Cerebellar nuclear complex (tissue), 1 donor: ENCODE results near the gene SYT2.
"Not testable (repeated sequence)": the region's sequence is repeated elsewhere in the genome, so short reads cannot be mapped to it uniquely, and the experiment has no call there.

Experiments used
- DNase-seq, 2 experiments: peaks; one replicate each; lab custom pipeline; 2025; lab: John Stamatoyannopoulos, UW

SYT2 gene

GRCh38 chr1:202590975-202591411 lies 119.3 kb downstream of the SYT2 start:
- no peak for DNase-seq

DNA sequence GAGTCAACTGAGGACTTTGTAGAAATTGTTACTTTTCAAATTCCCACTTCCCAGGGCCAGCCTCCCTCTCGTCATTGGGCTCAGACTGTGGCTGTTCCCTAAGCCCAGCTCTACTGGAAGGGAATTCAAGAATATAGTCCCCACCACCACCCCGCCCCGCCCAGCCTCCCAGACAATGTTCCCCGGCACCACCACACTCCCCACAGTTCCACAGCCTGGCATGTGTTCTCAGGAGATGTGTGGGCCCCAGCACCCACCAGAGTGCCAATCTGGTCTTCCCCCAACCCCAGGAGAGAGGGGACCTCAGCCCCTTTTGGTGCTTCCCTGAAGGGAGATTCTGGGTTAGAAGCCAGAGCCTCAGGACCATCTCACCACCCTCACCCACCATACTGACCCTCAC lies 120.1 kb downstream of the SYT2 start:
- DNase-seq: no peak

DNA sequence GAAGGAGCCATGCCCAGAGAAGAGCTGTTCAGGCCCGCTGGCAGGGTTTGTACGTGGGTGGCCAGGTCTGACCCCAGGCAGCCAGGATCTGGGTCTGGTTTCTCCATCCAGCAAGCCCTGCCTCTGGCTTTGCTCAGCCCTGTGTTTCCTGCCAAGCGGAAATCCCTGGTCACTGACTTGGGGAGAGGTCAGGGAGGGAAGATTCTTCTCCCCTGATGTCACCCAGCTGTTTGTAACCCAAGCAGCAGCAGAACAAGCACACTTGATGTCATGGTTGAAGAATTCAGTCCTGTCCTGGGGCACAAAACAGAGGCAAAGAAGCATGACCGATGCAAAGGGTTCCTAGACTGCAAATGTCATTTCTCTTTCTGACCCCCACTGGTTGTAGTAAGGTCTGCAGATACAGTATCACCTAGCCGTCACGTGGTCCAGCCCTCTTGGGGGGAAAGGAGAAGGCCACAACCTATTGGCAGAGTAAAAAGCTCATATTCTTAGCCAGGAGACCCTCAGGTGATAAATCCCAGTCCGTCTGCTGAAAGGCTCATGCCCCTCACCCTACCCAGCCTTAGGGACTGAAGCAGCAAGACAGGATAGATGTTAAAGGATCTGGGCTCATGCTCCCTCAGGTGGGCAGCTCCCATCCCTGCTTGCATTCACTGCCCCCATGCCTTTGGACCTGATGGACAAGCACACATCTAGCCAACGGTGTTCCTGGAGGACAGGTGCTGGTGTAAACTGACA lies 120.9 kb downstream of the SYT2 start:
- no peak for DNase-seq

- DNase-seq: no peak
These were observed 121.6 kb downstream of the SYT2 start for GRCh38 chr1:202588503-202589189.

- no peak for DNase-seq
These were observed 122.3 kb downstream of the SYT2 start for GRCh38 chr1:202587859-202588485.

DNA sequence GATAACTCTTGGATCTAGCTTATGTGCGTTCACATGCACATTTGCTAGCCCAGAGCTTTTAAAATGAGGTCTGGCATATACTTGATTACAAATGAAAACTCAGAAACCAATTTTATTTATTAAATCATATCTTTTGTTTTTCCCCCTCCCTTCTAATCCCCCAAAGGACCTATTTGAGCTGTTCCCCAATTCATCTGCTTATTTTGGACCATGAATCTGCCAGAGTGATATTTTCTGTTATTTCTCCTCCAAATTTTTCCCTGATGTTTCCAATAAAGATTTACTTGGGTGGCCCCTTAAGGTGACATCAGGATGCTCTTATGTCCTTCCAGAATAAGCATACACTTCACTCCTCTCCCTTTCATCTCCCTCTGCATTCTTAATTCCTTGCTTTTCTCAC lies 123.4 kb downstream of the SYT2 start:
- DNase-seq: no peak

DNA sequence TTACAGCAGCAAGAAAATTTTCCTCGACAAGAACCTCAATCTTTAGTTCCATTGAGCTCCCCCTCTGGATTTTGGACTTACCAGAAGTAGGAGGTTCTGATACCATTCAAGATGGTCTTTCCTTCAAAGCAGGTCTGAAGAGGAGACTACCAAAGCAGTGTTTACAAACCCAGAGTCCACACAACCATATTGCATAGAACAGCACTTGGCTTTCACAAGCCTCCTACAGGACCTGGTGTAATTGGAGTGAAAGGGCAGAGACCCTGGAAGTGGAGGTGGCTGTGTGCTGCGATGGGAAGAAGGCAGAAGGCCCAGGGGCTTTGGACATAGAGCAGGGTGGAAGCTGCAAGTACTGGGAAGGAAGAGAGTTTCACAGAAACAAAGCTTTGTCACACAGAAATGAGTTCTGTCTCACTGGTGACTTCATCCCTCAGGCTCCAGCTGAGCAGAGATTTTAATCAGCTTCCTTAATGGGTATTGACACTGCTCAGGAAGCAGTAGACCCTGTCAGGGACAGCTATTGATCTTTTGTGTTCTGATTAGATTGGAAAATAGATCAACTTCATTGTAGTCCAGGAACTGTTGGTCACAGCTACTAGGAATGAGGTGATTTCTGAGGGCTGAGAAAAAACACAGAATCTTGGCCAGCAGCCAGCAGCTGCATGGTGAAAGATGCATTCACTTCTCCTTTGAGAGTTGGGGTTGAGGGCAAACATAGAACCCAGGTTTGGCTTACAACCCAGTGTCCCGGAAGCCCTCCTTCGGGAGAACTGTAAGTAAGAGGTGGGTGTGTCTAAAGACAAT lies 124.0 kb downstream of the SYT2 start:
- no peak for DNase-seq

DNA sequence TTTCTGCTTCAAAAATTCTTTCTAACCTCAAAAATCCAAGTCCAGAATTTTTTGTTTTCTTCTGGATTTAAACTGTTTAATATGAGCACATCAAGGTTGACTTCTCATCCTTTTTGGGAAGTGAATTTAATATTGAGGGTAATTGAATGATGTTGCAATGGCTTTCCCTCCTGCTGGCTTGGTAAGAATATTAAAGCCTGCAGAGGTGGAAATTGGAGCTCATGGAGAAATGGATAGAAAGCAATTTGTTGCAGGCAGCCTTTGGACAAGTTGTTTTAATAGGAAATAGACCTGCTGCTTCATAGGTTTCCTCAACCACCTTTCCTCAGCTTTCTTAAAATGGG lies 124.7 kb downstream of the SYT2 start:
- DNase-seq: no peak

- DNase-seq: no peak
These were observed 125.3 kb downstream of the SYT2 start for GRCh38 chr1:202584707-202585589.

GRCh38 chr1:202582350-202582749 lies 127.9 kb downstream of the SYT2 start:
- not testable (repeated sequence) for DNase-seq

DNA sequence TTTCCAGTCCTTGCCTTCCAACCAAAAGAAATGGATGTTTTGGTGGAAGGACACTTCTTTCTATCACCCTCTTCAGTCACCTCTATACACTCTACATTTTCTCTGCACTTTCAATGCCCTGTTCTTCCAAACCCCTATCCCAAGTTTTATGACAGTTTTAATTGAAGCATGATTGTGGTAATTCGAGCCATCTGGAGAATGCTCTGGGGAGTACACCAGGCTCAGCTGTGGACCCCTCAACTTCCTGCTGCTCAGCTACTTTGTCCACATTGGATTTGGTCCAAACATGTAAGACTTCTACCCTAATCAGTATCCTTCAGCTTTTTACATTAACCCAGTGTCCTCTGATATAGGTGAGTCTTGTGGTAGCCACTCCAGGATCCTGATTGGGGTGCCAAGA lies 129.6 kb downstream of the SYT2 start:
- no peak for DNase-seq

DNA sequence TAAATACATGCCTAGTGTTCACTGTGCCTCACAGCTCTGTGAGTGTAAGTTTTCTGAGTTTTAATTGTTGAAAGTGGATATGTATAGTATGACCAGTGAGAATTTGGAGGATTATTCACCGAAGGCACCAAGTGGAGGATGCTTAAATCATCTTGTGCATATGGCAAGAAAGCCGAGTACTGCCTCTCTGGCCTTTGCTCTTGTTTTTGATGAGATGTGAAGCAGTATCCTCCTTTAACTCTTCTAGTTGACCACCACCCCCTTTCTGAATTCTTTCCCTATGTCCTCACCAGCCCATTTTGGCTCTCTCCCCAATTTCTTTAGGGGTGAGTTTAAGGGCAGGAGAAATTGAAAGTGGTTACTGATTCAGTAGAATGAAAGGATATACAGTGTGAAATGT lies 130.4 kb downstream of the SYT2 start:
- DNase-seq: no peak

GRCh38 chr1:202578565-202578964 lies 131.7 kb downstream of the SYT2 start:
- no peak for DNase-seq

DNA sequence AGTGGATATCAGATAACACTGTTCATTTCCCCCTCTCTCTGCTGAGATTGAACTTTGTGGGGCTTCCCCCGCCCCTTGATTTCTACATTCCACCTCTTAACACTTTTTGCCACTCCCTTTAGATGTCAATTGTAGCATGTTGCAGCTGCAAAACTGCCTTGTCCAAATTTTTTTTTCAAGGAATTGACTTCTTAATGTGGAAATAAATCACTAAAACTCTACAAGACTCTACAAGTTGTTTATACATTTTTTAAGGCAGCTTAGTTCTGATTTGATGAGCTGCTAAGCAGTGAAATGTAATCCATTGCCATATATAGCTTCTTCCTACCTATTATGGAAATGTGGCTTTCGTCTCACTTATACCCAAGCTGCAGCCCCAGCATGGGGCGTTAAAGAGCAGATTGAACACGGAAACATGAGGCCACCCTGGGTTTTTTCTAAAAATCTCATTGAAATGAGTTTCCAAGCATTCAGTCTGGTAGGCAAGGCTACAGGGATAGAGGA lies 132.2 kb downstream of the SYT2 start:
- no peak for DNase-seq

- no peak for DNase-seq
These were observed 132.9 kb downstream of the SYT2 start for GRCh38 chr1:202577381-202577780.

- DNase-seq: no peak
These were observed 133.4 kb downstream of the SYT2 start for GRCh38 chr1:202576816-202577215.

DNA sequence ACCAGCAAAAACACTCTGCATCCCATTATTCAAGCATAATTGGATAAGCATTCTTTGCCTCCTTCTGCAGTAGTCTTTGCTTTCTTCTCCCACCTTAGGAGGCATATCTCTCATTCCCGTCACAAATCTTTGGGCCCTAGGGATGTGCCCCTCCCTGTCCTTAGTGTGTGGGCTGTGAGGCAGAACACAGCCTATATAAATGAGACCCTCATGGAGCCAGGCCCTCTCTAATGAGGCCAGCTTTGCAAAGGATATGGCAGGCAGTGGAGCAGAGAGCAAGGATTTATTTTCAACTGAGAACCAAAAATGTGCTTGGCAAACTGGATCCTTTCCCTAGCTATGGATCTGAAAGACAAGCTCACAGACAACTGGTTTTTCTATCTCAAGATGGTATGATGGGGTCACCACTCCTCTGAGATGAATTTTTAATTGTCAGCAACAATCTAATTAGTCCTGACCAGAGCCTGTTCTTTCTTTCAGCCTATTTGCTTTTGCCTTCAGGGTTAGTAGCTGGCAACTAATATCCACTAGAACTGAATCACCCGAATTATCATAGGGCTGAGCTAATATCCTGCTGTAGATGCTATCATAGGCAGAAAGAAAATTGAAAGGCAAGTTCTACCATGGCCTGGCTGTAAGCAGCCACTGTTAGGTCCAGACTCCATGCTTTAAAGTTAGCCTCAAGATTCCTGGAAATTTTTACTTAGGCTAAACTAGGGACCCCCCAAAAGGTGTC lies 134.2 kb downstream of the SYT2 start:
- no peak for DNase-seq

- no peak for DNase-seq
These were observed 137.4 kb downstream of the SYT2 start for GRCh38 chr1:202572867-202573266.

DNA sequence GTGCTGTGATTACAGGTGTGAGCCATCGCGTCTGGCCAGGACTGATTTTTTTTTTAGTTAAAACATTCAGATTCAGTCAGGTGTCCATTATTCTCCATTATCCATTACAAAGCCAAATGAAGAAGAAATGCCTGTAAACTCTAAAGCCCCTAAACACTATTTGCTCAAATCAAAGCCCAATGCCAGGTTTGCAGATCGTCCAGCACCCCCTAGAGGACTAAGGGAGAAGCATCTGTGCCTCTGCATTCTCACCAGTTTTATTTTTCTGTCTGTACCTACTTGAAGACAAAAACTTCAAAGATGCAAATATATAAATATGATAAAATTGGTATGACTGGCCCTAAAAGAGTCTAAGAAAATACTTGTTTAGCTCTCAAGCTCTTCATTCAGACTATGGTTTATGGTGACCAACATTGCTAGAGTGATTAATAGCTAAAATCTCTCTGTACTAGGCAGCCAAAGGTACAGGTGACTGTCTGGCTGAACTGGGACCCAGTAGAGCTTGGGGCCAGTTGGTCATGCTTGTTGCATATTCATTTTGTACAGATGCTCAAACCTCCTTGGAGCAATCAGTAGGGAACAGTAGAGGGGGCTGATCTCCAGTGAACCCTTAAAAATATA lies 138.4 kb downstream of the SYT2 start:
- DNase-seq: no peak
